ENCODE measurements around the gene ST8SIA3. TPM values are rescaled to one million over a fixed set of nuclear protein-coding genes. Genes with fewer than 3 reads are reported as not detected.

ST8SIA3 gene, protein sequence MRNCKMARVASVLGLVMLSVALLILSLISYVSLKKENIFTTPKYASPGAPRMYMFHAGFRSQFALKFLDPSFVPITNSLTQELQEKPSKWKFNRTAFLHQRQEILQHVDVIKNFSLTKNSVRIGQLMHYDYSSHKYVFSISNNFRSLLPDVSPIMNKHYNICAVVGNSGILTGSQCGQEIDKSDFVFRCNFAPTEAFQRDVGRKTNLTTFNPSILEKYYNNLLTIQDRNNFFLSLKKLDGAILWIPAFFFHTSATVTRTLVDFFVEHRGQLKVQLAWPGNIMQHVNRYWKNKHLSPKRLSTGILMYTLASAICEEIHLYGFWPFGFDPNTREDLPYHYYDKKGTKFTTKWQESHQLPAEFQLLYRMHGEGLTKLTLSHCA
- total RNA-seq, result not detected in 2 replicates

DNA sequence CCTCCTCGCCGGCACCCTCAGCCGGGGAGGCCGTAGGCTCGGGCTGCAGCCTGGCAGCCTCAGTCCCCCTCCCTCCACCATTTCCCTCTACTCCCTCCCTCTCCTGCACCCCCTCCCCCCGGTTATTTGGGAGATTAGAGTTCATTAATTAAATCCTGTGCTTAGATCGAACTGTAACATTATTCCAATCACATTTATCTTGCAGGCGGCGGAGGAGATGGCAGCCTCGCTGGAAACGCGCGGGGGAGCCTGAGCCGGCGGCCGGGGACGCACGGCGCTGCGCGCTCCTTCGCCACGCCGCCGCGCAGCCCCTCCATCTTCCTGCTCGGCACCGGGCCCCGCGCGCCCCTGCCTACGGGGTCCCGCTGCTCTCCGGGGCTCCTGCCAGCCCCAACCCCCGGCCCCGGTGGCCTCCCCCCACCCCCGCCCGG is at the start of gene ST8SIA3:
TSS of gene ST8SIA3 (plus strand) at position 287 of the 431 bp plus-strand sequence. CDS start 290 bp downstream, outside the sequence.

Other genes starting within 250 kb of the ST8SIA3 start
- not detected in 2 replicates for gene BOD1L2, start 205.5 kb upstream of the ST8SIA3 start, total RNA-seq
- gene ONECUT2, start 82.8 kb downstream of the ST8SIA3 start, total RNA-seq, result under 0.01 and 0.05 TPM in 2 replicates
- 25.8 and 29.0 TPM in 2 replicates for gene FECH, start 234.1 kb downstream of the ST8SIA3 start, total RNA-seq